Measurements from ENCODE around the gene PTPN12. TPM values are rescaled to one million over a fixed set of nuclear protein-coding genes. Genes with fewer than 3 reads are reported as not detected.
A peak's percentile ranks its signal among the peaks of the same experiment; 100 is the strongest.

Gene PTPN12
- total RNA-seq = 10 to 100 TPM; 29.4 to 97.9 (median 63.2) TPM

DNA sequence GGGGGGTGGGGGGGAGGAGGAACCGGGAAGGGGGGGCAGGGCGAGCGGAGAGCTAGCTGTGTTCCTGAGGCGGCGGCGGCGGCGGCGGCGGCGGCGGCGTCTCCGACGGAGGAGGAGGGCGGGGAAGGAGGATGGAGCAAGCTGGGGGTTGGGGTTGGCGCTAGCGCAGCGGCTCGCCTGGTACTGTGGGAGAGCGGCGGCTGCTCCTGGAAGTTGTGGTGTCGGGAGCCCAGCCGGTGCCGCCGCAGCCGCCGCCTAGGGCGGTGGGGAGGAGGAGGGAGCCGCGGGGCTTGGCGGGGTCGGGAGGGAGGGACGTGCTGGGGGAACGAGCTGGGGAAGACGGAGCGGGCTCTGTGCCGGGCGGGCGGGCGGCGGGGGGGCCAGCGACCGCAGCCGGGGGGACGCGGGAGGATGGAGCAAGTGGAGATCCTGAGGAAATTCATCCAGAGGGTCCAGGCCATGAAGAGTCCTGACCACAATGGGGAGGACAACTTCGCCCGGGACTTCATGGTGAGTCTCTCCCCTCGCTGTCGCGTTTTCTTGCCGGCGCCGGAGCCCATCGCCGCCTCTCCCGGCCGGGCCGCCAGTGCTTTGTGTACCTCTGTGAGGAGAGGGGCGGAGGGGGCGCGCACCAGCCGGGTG is at the start of gene PTPN12:
PTPN12 (plus strand) TSS at position 160 of the 642 bp plus-strand sequence; CDS start at position 412, 252 bp downstream.
- TF ChIP-seq, protein P1, sequence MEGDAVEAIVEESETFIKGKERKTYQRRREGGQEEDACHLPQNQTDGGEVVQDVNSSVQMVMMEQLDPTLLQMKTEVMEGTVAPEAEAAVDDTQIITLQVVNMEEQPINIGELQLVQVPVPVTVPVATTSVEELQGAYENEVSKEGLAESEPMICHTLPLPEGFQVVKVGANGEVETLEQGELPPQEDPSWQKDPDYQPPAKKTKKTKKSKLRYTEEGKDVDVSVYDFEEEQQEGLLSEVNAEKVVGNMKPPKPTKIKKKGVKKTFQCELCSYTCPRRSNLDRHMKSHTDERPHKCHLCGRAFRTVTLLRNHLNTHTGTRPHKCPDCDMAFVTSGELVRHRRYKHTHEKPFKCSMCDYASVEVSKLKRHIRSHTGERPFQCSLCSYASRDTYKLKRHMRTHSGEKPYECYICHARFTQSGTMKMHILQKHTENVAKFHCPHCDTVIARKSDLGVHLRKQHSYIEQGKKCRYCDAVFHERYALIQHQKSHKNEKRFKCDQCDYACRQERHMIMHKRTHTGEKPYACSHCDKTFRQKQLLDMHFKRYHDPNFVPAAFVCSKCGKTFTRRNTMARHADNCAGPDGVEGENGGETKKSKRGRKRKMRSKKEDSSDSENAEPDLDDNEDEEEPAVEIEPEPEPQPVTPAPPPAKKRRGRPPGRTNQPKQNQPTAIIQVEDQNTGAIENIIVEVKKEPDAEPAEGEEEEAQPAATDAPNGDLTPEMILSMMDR (IDR thresholded peaks at IDR 0.05) = no peak
- TF ChIP-seq POLR2A (IDR thresholded peaks at IDR 0.05) = no peak
- no peaks in the 10 kb centered on the region for H3K9me3 ChIP-seq
- no peak for DNase-seq
- peak within 1 kb of the TSS; percentile 88 to 99 (median 98) for H3K4me3 ChIP-seq
- no peaks in the 10 kb centered on the region for H3K36me3 ChIP-seq
- peaks cover 6 to 43% (median 24%) of the 10 kb centered on the region in 3 donors for H3K4me1 ChIP-seq
- 0% methylated on average over 1 of the region's 64 CpGs; no CpG with 5 or more reads in 1 of the 2 donors for WGBS, 2 donors
- no peaks in the 10 kb centered on the region for H3K27me3 ChIP-seq
- peak within 1 kb of the TSS; percentile 96 to 99 (median 98) for H3K27ac ChIP-seq
- intact Hi-C loops (cut with DNase I) = no loop called here

GRCh38 chr7:77488986-77489385 is 48.1 kb upstream of the PTPN12 start:
- no peaks in the 10 kb centered on the region for H3K36me3 ChIP-seq
- TF ChIP-seq POLR2A (IDR thresholded peaks at IDR 0.05) = no peak
- TF ChIP-seq, protein P1 (IDR thresholded peaks at IDR 0.05) = no peak
- no peaks in the 10 kb centered on the region for H3K4me1 ChIP-seq
- 70 to 87% methylated on average over 1 of the region's 1 CpG for WGBS, 2 donors
- intact Hi-C loops (cut with DNase I) = no loop called here
- peaks cover 0 to under 1% (median 0%) of the 10 kb centered on the region in 4 donors for H3K27me3 ChIP-seq
- H3K4me3 ChIP-seq = no peak overlapping the region
- no peaks in the 10 kb centered on the region for H3K9me3 ChIP-seq
- no peak for DNase-seq
- H3K27ac ChIP-seq = no peak overlapping the region

DNA sequence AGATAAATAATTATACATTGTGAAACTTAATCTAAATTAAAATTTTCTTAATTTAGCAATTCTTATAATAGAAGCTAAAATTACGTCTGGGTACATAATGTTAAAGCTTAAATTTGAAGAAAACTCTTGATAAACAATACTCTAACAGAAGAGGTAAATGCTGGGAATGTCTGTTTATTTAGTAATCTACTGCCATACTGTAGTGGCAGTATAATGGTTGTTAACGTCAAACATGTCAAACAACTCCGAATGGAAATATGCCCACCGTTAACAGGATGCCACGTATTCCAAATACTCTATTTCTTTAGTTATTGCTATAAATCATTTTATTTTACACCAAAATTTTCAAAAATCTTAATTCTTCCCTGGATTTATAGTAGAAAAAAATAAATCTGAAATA is 40.0 kb upstream of the PTPN12 start:
- Histone ChIP-seq H3K4me3 (no peak overlapping the region), H3K36me3 (no peaks in the 10 kb centered on the region), H3K27ac (no peak overlapping the region), H3K27me3 (peaks cover 0 to 5% (median 0%) of the 10 kb centered on the region in 4 donors), H3K9me3 (no peaks in the 10 kb centered on the region), H3K4me1 (no peaks in the 10 kb centered on the region)
- DNase-seq = no peak
- TF ChIP-seq, protein P1 (IDR thresholded peaks at IDR 0.05) = no peak
- no peak for TF ChIP-seq POLR2A (IDR thresholded peaks at IDR 0.05)
- intact Hi-C loops (cut with DNase I) = no loop called here
- 86 to 87% methylated on average over 5 of the region's 5 CpGs for WGBS, 2 donors

DNA sequence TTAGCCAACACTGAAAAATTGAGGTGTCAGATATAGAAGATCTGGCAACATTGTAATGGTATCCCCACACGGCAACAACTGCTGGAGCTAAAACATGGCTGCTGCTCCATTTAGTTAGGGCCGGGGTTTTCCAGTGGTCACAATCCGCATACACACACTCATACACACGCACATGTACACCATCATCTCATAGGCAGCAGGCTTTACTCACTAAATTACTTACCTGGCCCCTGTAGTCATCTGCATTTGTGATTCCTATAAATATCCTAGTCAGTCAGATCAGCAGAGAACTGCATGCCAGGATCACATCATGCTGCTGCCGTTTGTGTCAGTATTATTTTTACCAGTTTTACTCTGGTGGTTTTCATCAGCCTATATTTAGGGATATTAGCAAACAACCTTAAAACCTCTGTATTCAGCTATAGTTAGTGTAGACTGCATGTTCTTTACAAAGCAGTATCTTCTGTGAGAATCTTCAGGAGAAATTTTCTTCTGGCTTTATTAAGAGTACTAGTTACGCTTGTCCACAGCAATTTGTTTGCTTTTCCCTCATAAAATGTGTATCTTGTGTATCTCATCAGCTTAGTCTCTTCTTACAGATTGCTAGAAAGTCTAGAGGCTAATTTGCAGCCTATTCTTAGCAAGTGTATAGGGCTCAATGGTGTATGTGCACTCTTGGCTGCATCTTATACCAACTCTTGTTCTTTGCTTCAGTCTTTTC is 38.3 kb upstream of the PTPN12 start:
- no peaks in the 10 kb centered on the region for H3K9me3 ChIP-seq
- intact Hi-C loops (cut with DNase I) = no loop called here
- H3K36me3 ChIP-seq = no peaks in the 10 kb centered on the region
- H3K4me3 ChIP-seq = no peak overlapping the region
- no peak for DNase-seq
- WGBS, 2 donors = 79 to 86% methylated on average over 6 of the region's 6 CpGs
- H3K4me1 ChIP-seq = no peaks in the 10 kb centered on the region
- no peak for TF ChIP-seq POLR2A (IDR thresholded peaks at IDR 0.05)
- TF ChIP-seq, protein P1 (IDR thresholded peaks at IDR 0.05) = no peak
- H3K27ac ChIP-seq = no peak overlapping the region
- peaks cover 0 to 5% (median 0%) of the 10 kb centered on the region in 4 donors for H3K27me3 ChIP-seq

GRCh38 chr7:77501192-77501515 is 35.9 kb upstream of the PTPN12 start:
- no peaks in the 10 kb centered on the region for H3K4me1 ChIP-seq
- no peaks in the 10 kb centered on the region for H3K27me3 ChIP-seq
- TF ChIP-seq POLR2A (IDR thresholded peaks at IDR 0.05) = no peak
- TF ChIP-seq, protein P1 (IDR thresholded peaks at IDR 0.05) = no peak
- no peaks in the 10 kb centered on the region for H3K9me3 ChIP-seq
- intact Hi-C loops (cut with DNase I) = no loop called here
- H3K36me3 ChIP-seq = no peaks in the 10 kb centered on the region
- no peak for DNase-seq
- no peak overlapping the region for H3K4me3 ChIP-seq
- 53 to 62% methylated on average over 1 of the region's 1 CpG for WGBS, 2 donors
- H3K27ac ChIP-seq = no peak overlapping the region
